H1 (cell line): ENCODE data around the gene ANO6. TPM values are rescaled to one million over a fixed set of nuclear protein-coding genes. Genes with fewer than 3 reads are reported as not detected.

ENCODE experiments used
- CHD1 ChIP-seq: IDR thresholded peaks from 2 replicates; pipeline ENCODE4 v1.6.1; 2012; ENCODE audit warnings: low read depth, low read length, improper control_type of control experiment
- CHD7 ChIP-seq: fragments of 300-600 bp; sonication (generic); IDR thresholded peaks from 2 replicates; pipeline ENCODE4 v1.7.1; 2012; ENCODE audit warnings: low read length, moderate library complexity, mild to moderate bottlenecking, inconsistent platforms; ENCODE audit not compliant: insufficient replicate concordance
- polyA plus RNA-seq, 7 experiments: library from polyadenylated mRNA; depleted of rRNA in 3 of 7; stranded (reverse) in 5 of 7; unstranded in 2 of 7; fragments of >200 nt in 5 of 7; fragments of 200-250 nt in 2 of 7; gene quantifications; 1 replicate in 5 of 7; 2 replicates in 1 of 7; 4 replicates in 1 of 7; pipeline versions ENCODE4 v1.2.1 to v1.2.3, GENCODE V29; 2011 to 2013; ENCODE audit warnings: missing spikeins in 2 of 7, mixed read lengths in 2 of 7
- total RNA-seq: library from RNA; stranded (reverse); fragmentation: NEBNext Ultra II Directional; extraction: Animal tissue kit (Norgen Biotek cat#: 25700); gene quantifications from 2 replicates; pipeline ENCODE4 v1.2.1, GENCODE V29; 2021

ANO6 gene
- total and polyA plus RNA-seq, 2 of the 8 experiments (the other 6 are each of a cell fraction or from before 2014, with no cell fraction given): 15.1 to 39.7 TPM

- no peak for TF ChIP-seq CHD1
- no peak for TF ChIP-seq CHD7
Observed at GRCh38 chr12:45268672-45269411, 52.9 kb downstream of the ANO6 start (continued).
